ENCODE measurements around the gene PIN4.

Gene PIN4

GRCh38 chrX:72143609-72143907 is 38.0 kb upstream of the PIN4 start:
- ATAC-seq (ENCODE audit: low read depth) (no peak), DNase-seq (ENCODE audit: low spot score) (no peak)
- Histone ChIP-seq H3K4me3 (ENCODE audit: severe bottlenecking) (no peak overlapping the region), H3K27me3 (ENCODE audit: insufficient read depth, poor library complexity, severe bottlenecking) (no peaks in the 10 kb centered on the region), H3K27ac (ENCODE audit: poor library complexity, severe bottlenecking) (no peak overlapping the region), H3K9me3 (ENCODE audit: severe bottlenecking) (no peaks in the 10 kb centered on the region), H3K4me1 (ENCODE audit: insufficient read depth, poor library complexity, severe bottlenecking) (no peaks in the 10 kb centered on the region), H3K36me3 (ENCODE audit: low read depth) (no peaks in the 10 kb centered on the region)
- TF ChIP-seq, protein P1, sequence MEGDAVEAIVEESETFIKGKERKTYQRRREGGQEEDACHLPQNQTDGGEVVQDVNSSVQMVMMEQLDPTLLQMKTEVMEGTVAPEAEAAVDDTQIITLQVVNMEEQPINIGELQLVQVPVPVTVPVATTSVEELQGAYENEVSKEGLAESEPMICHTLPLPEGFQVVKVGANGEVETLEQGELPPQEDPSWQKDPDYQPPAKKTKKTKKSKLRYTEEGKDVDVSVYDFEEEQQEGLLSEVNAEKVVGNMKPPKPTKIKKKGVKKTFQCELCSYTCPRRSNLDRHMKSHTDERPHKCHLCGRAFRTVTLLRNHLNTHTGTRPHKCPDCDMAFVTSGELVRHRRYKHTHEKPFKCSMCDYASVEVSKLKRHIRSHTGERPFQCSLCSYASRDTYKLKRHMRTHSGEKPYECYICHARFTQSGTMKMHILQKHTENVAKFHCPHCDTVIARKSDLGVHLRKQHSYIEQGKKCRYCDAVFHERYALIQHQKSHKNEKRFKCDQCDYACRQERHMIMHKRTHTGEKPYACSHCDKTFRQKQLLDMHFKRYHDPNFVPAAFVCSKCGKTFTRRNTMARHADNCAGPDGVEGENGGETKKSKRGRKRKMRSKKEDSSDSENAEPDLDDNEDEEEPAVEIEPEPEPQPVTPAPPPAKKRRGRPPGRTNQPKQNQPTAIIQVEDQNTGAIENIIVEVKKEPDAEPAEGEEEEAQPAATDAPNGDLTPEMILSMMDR (IDR thresholded peaks at IDR 0.05; ENCODE audit: poor library complexity, severe bottlenecking) = no peak

DNA sequence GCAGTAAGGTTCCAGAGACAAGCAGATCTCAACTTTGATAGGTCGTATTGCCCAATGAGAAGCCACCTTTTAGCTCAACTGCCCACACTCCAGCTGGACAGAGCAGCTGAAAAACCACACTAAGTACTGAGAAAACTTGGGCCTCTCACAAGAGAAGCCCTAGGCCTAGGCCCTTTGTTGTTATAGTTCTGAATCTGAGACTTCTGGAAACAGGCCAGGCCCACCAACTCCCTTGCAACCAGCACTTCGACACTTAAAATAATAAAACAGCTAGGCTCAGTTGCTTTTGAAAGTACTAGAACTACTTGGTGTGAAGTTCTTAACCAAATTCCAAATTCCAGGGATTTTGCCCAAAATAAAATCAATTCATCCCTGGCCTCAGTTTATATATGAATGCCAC is 36.4 kb upstream of the PIN4 start:
- H3K27me3 ChIP-seq (ENCODE audit: insufficient read depth, poor library complexity, severe bottlenecking) = no peaks in the 10 kb centered on the region
- H3K9me3 ChIP-seq (ENCODE audit: severe bottlenecking) = no peaks in the 10 kb centered on the region
- no peak overlapping the region for H3K4me3 ChIP-seq (ENCODE audit: severe bottlenecking)
- no peaks in the 10 kb centered on the region for H3K4me1 ChIP-seq (ENCODE audit: insufficient read depth, poor library complexity, severe bottlenecking)
- no peaks in the 10 kb centered on the region for H3K36me3 ChIP-seq (ENCODE audit: low read depth)
- no peak overlapping the region for H3K27ac ChIP-seq (ENCODE audit: poor library complexity, severe bottlenecking)
- ATAC-seq (ENCODE audit: low read depth) (no peak), DNase-seq (ENCODE audit: low spot score) (no peak)
- TF ChIP-seq, protein P1 (IDR thresholded peaks at IDR 0.05; ENCODE audit: poor library complexity, severe bottlenecking) = no peak

DNA sequence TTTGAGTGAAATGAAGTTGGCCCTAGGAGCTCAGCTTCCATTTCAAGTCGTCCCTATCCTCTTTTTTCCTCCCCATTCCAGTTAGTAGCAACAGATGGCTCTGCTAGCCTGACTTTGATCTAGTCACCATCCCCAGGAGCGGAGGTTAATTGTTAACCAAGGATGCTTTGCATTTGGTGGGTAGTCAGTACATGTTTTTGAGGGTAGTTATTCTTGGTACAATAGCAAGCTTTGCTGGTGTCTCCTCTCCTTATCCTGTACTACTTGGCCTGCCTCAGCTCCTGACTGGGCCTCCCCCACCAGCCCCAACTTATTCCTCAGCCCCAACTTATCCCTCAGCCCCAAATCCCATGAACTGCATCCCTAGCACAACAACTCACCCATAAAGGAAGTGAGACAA is 35.0 kb upstream of the PIN4 start:
- H3K9me3 ChIP-seq (ENCODE audit: severe bottlenecking) = no peaks in the 10 kb centered on the region
- H3K36me3 ChIP-seq (ENCODE audit: low read depth) = no peaks in the 10 kb centered on the region
- H3K4me1 ChIP-seq (ENCODE audit: insufficient read depth, poor library complexity, severe bottlenecking) = no peaks in the 10 kb centered on the region
- ATAC-seq (ENCODE audit: low read depth) = no peak
- no peaks in the 10 kb centered on the region for H3K27me3 ChIP-seq (ENCODE audit: insufficient read depth, poor library complexity, severe bottlenecking)
- H3K27ac ChIP-seq (ENCODE audit: poor library complexity, severe bottlenecking) = no peak overlapping the region
- no peak for DNase-seq (ENCODE audit: low spot score)
- H3K4me3 ChIP-seq (ENCODE audit: severe bottlenecking) = no peak overlapping the region
- TF ChIP-seq, protein P1 (IDR thresholded peaks at IDR 0.05; ENCODE audit: poor library complexity, severe bottlenecking) = no peak

DNA sequence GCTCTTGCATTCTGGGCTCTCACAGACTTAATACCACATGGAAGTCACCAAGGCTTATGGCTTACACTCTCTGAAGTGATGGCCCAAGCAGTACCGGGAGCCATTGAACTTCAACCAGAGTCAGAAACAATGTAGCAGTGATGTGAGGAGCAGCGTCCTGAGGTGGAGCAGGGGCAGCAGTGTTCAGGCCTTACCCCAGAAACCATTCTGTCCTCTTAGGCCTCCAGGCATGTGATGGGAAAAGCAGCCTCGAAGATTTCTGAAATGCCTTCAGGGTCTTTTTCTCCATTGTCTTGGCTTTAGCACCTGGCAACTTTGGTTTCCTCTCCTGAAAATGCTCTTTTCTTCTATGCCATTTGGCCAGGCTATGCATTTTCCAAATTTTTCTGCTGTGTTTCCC is 22.8 kb upstream of the PIN4 start:
- TF ChIP-seq, protein P1 (IDR thresholded peaks at IDR 0.05; ENCODE audit: poor library complexity, severe bottlenecking) = no peak
- Histone ChIP-seq H3K27me3 (ENCODE audit: insufficient read depth, poor library complexity, severe bottlenecking) (no peaks in the 10 kb centered on the region), H3K36me3 (ENCODE audit: low read depth) (no peaks in the 10 kb centered on the region), H3K27ac (ENCODE audit: poor library complexity, severe bottlenecking) (no peak overlapping the region), H3K9me3 (ENCODE audit: severe bottlenecking) (no peaks in the 10 kb centered on the region), H3K4me1 (ENCODE audit: insufficient read depth, poor library complexity, severe bottlenecking) (no peaks in the 10 kb centered on the region), H3K4me3 (ENCODE audit: severe bottlenecking) (no peak overlapping the region)
- no peak for DNase-seq (ENCODE audit: low spot score)
- ATAC-seq (ENCODE audit: low read depth) = no peak

- H3K4me3 ChIP-seq (ENCODE audit: severe bottlenecking) = no peak overlapping the region
- ATAC-seq (ENCODE audit: low read depth) = no peak
- TF ChIP-seq, protein P1 (IDR thresholded peaks at IDR 0.05; ENCODE audit: poor library complexity, severe bottlenecking) = no peak
- DNase-seq (ENCODE audit: low spot score) = no peak
- H3K27me3 ChIP-seq (ENCODE audit: insufficient read depth, poor library complexity, severe bottlenecking) = no peaks in the 10 kb centered on the region
- H3K4me1 ChIP-seq (ENCODE audit: insufficient read depth, poor library complexity, severe bottlenecking) = no peaks in the 10 kb centered on the region
- no peak overlapping the region for H3K27ac ChIP-seq (ENCODE audit: poor library complexity, severe bottlenecking)
- H3K9me3 ChIP-seq (ENCODE audit: severe bottlenecking) = no peaks in the 10 kb centered on the region
- H3K36me3 ChIP-seq (ENCODE audit: low read depth) = no peaks in the 10 kb centered on the region
Measured at GRCh38 chrX:72159769-72160168, 21.8 kb upstream of the PIN4 start.
